ENCODE results near the gene DNM1L. TPM values are rescaled to one million over a fixed set of nuclear protein-coding genes. Genes with fewer than 3 reads are reported as not detected.

The DNM1L gene
- total and polyA plus RNA-seq, 10 of the 15 experiments (the other 5 are each of a cell fraction or from before 2014, with no cell fraction given), result 23.1 to 201 (median 63.9) TPM

- WGBS (ENCODE audit: insufficient coverage, insufficient replicate concordance, low lambda C conversion rate, missing lambda C conversion rate), result 20% methylated on average over 6 of the region's 6 CpGs
- Histone ChIP-seq H3K9ac (ENCODE audit: control insufficient read depth, insufficient read depth, low read length) (no peak overlapping the region), H3K4me1 (ENCODE audit: control insufficient read depth, insufficient read depth, low read length) (no peaks in the 10 kb centered on the region), H3K9me3 (replicated peaks; ENCODE audit: control insufficient read depth, insufficient read depth, low read length) (no peaks in the 10 kb centered on the region), H3K27ac (ENCODE audit: control insufficient read depth, insufficient read depth) (no peak overlapping the region), H2AFZ (ENCODE audit: control insufficient read depth, low read depth, low read length) (no peak overlapping the region), H3K36me3 (ENCODE audit: control insufficient read depth in 2 of 2, insufficient read depth in 2 of 2, low read length in 1 of 2) (no peaks in the 10 kb centered on the region), H3K4me2 (ENCODE audit: control insufficient read depth, insufficient read depth) (no peak overlapping the region), H3K79me2 (ENCODE audit: control insufficient read depth, insufficient read depth, low read length) (no peaks in the 10 kb centered on the region), H3K4me3 (no peak overlapping the region), H3K27me3 (replicated peaks in 1 of 2; ENCODE audit: control insufficient read depth in 2 of 2, insufficient read depth in 2 of 2, low read length in 1 of 2) (no peaks in the 10 kb centered on the region), H4K20me1 (ENCODE audit: control insufficient read depth, insufficient read depth) (no peaks in the 10 kb centered on the region)
- DNase-seq (ENCODE audit: low read depth, low spot score) (no peak), FAIRE-seq (no peak), ATAC-seq (no peak)
- ChIA-PET SMC1A (ENCODE audit: uncharacterized antibody, unreplicated experiment) (interaction anchor here (0.6 to 1.2 kb wide), 2 partner anchors 15 to 19 kb away, joined by 3 read pairs; no protein-coding TSS in a partner anchor), RAD21 (ENCODE audit: unreplicated experiment) (interaction anchor here (2.1 kb wide), 1 partner anchor 18 kb away, joined by 11 read pairs; the partner anchor contains the start of gene YARS2), CTCF (interaction anchor here (0.6 to 1.6 kb wide), 4 partner anchors 9 to 252 kb away, joined by 3 to 6 read pairs (median 4); partner anchors contain the start of gene YARS2), POLR2A (no interaction called here)
- intact Hi-C loops (cut with micrococcal nuclease; ENCODE audit: unreplicated experiment) (no loop called here), in situ Hi-C loops (cut with MboI) (loop anchor here (25.0 kb wide), 1 partner anchor 1589 kb away; no protein-coding TSS in a partner anchor)
- TF ChIP-seq POLR2AphosphoS5 (IDR thresholded peaks at IDR 0.05; ENCODE audit: low read length), result no peak
- no peak for TF ChIP-seq RAD51 (IDR thresholded peaks at IDR 0.05)
- no peak for TF ChIP-seq NFYB (IDR thresholded peaks at IDR 0.05; ENCODE audit: insufficient read depth, low read depth, low read length)
- TF ChIP-seq E2F4 (IDR thresholded peaks at IDR 0.05; ENCODE audit: low read depth, low read length), result no peak
- TF ChIP-seq CEBPZ (IDR thresholded peaks at IDR 0.05; ENCODE audit: low read depth, low read length), result no peak
- TF ChIP-seq CREM (IDR thresholded peaks at IDR 0.05; ENCODE audit: low read depth), result no peak
- TF ChIP-seq NKRF (conservative IDR thresholded peaks at IDR 0.05), result no peak
- no peak for TF ChIP-seq EED (IDR thresholded peaks at IDR 0.05; ENCODE audit: low read depth)
- no peak for TF ChIP-seq IRF5 (IDR thresholded peaks at IDR 0.05; ENCODE audit: borderline replicate concordance)
- TF ChIP-seq GABPA (IDR thresholded peaks at IDR 0.05; ENCODE audit: low read depth), result no peak
- BruUV-seq (replicated peaks), result no TSS peak
These were observed 94.6 kb downstream of the DNM1L start for GRCh38 chr12:32773691-32774090.

Measured in GM12878 (cell line).